Measurements from ENCODE around the gene ANKH.
"Not testable (repeated sequence)": the region's sequence is repeated elsewhere in the genome, so short reads cannot be mapped to it uniquely, and the experiment has no call there.

The ANKH gene

GRCh38 chr5:14879937-14880589, 8.5 kb upstream of the ANKH start:
- TF ChIP-seq CSDC2 (CRISPR knock-in tag; IDR thresholded peaks at IDR 0.05) (no peak), ZNF70 (CRISPR knock-in tag; IDR thresholded peaks at IDR 0.05) (no peak), TOX (CRISPR knock-in tag; IDR thresholded peaks at IDR 0.05; ENCODE audit: borderline replicate concordance) (no peak), ISL1 (CRISPR knock-in tag; IDR thresholded peaks at IDR 0.05) (no peak)
- TF ChIP-seq, protein P1, sequence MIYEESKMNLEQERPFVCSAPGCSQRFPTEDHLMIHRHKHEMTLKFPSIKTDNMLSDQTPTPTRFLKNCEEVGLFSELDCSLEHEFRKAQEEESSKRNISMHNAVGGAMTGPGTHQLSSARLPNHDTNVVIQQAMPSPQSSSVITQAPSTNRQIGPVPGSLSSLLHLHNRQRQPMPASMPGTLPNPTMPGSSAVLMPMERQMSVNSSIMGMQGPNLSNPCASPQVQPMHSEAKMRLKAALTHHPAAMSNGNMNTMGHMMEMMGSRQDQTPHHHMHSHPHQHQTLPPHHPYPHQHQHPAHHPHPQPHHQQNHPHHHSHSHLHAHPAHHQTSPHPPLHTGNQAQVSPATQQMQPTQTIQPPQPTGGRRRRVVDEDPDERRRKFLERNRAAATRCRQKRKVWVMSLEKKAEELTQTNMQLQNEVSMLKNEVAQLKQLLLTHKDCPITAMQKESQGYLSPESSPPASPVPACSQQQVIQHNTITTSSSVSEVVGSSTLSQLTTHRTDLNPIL (CRISPR knock-in tag; IDR thresholded peaks at IDR 0.05; ENCODE audit: low read depth) = no peak
- TF ChIP-seq, protein P2, sequence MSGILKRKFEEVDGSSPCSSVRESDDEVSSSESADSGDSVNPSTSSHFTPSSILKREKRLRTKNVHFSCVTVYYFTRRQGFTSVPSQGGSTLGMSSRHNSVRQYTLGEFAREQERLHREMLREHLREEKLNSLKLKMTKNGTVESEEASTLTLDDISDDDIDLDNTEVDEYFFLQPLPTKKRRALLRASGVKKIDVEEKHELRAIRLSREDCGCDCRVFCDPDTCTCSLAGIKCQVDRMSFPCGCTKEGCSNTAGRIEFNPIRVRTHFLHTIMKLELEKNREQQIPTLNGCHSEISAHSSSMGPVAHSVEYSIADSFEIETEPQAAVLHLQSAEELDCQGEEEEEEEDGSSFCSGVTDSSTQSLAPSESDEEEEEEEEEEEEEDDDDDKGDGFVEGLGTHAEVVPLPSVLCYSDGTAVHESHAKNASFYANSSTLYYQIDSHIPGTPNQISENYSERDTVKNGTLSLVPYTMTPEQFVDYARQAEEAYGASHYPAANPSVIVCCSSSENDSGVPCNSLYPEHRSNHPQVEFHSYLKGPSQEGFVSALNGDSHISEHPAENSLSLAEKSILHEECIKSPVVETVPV (CRISPR knock-in tag; IDR thresholded peaks at IDR 0.05) = no peak
- ATAC-seq = no peak

DNA sequence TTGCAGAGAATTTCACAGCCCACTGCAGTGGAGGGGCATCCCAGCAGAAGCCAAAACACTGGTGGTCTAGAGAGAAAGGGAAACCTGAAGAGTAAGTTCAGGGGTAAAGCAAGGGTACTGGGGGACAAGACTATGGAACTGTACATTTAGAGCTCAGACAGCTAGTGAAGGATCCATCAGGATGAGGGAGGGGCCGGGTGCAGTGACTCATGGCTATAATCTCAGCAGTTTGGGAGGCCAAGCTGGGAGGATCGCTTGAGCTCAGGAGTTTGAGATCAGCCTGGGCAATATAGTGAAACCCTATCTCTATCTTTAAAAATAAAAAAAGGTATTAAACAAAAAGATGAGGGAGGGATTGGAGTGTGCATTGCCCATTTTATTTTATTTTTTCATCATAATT, 7.8 kb upstream of the ANKH start:
- no peak for ATAC-seq
- no peak for TF ChIP-seq ZNF565 (CRISPR knock-in tag; conservative IDR thresholded peaks at IDR 0.05; ENCODE audit: low read depth)
- no peak for TF ChIP-seq RARB (CRISPR knock-in tag; IDR thresholded peaks at IDR 0.05)
- TF ChIP-seq ESRRG (CRISPR knock-in tag; IDR thresholded peaks at IDR 0.05) = no peak
- TF ChIP-seq PPARA (CRISPR knock-in tag; IDR thresholded peaks at IDR 0.05; ENCODE audit: borderline replicate concordance) = no peak
- no peak for TF ChIP-seq SNAI2 (CRISPR knock-in tag; IDR thresholded peaks at IDR 0.05)

DNA sequence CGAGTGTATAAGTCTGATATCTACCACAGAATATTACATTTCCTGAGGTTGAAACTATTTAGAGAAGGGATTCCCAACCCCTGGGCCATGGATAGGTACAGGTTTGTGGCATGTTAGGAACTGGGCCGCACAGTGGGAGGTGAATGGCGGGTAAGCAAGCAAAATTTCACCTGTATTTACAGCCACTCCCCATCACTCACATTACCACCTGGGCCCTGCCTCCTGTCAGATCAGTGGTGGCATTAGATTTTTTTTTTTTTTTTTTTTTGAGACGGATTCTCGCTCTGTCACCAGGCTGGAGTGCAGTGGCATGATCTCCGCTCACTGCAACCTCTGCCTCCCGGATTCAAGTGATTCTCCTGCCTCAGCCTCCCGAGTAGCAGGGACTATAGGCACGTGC, 6.6 kb upstream of the ANKH start:
- not testable (repeated sequence) for ATAC-seq

DNA sequence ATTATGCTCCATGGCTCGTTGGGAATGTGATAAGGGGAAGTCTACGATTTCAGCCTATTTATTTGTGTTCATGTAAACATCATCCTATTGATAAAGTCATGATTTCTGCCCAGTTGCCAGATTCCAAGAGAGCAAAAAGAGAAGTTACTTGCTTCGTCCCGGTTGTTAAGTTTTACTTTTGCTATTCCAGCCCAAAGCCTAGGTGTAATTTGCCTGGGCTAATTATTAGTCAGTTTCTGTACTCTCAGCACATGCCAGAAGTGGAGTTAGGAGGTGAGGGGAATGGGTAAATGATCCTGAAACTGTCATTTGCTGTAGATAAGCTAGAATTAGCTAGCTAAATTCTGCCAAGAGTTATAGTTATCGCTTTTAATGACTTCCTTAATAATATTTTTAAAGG, 4.5 kb upstream of the ANKH start:
- ATAC-seq = no peak
- TF ChIP-seq, protein P3, sequence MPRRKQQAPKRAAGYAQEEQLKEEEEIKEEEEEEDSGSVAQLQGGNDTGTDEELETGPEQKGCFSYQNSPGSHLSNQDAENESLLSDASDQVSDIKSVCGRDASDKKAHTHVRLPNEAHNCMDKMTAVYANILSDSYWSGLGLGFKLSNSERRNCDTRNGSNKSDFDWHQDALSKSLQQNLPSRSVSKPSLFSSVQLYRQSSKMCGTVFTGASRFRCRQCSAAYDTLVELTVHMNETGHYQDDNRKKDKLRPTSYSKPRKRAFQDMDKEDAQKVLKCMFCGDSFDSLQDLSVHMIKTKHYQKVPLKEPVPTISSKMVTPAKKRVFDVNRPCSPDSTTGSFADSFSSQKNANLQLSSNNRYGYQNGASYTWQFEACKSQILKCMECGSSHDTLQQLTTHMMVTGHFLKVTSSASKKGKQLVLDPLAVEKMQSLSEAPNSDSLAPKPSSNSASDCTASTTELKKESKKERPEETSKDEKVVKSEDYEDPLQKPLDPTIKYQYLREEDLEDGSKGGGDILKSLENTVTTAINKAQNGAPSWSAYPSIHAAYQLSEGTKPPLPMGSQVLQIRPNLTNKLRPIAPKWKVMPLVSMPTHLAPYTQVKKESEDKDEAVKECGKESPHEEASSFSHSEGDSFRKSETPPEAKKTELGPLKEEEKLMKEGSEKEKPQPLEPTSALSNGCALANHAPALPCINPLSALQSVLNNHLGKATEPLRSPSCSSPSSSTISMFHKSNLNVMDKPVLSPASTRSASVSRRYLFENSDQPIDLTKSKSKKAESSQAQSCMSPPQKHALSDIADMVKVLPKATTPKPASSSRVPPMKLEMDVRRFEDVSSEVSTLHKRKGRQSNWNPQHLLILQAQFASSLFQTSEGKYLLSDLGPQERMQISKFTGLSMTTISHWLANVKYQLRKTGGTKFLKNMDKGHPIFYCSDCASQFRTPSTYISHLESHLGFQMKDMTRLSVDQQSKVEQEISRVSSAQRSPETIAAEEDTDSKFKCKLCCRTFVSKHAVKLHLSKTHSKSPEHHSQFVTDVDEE (CRISPR knock-in tag; IDR thresholded peaks at IDR 0.05) = no peak
- TF ChIP-seq GLIS3 (CRISPR knock-in tag; IDR thresholded peaks at IDR 0.05) (no peak), SNAI2 (CRISPR knock-in tag; IDR thresholded peaks at IDR 0.05) (no peak), PPARA (CRISPR knock-in tag; IDR thresholded peaks at IDR 0.05; ENCODE audit: borderline replicate concordance) (no peak), ESRRG (CRISPR knock-in tag; IDR thresholded peaks at IDR 0.05) (no peak), BACH2 (CRISPR knock-in tag; IDR thresholded peaks at IDR 0.05; ENCODE audit: borderline replicate concordance) (no peak), ISL1 (CRISPR knock-in tag; IDR thresholded peaks at IDR 0.05) (no peak), RARB (CRISPR knock-in tag; IDR thresholded peaks at IDR 0.05) (no peak), ARNTL (CRISPR knock-in tag; IDR thresholded peaks at IDR 0.05; ENCODE audit: borderline replicate concordance, low read depth) (no peak), TCF4 (CRISPR knock-in tag; IDR thresholded peaks at IDR 0.05; ENCODE audit: borderline replicate concordance) (no peak), ZC3H10 (CRISPR knock-in tag; IDR thresholded peaks at IDR 0.05) (no peak), POU6F1 (CRISPR knock-in tag; IDR thresholded peaks at IDR 0.05; ENCODE audit: borderline replicate concordance, low read depth) (no peak), ZNF565 (CRISPR knock-in tag; conservative IDR thresholded peaks at IDR 0.05; ENCODE audit: low read depth) (no peak), ZNF8 (CRISPR knock-in tag; IDR thresholded peaks at IDR 0.05) (no peak), TOX (CRISPR knock-in tag; IDR thresholded peaks at IDR 0.05; ENCODE audit: borderline replicate concordance) (no peak)
- TF ChIP-seq, protein P4, sequence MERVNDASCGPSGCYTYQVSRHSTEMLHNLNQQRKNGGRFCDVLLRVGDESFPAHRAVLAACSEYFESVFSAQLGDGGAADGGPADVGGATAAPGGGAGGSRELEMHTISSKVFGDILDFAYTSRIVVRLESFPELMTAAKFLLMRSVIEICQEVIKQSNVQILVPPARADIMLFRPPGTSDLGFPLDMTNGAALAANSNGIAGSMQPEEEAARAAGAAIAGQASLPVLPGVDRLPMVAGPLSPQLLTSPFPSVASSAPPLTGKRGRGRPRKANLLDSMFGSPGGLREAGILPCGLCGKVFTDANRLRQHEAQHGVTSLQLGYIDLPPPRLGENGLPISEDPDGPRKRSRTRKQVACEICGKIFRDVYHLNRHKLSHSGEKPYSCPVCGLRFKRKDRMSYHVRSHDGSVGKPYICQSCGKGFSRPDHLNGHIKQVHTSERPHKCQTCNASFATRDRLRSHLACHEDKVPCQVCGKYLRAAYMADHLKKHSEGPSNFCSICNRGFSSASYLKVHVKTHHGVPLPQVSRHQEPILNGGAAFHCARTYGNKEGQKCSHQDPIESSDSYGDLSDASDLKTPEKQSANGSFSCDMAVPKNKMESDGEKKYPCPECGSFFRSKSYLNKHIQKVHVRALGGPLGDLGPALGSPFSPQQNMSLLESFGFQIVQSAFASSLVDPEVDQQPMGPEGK (CRISPR knock-in tag; IDR thresholded peaks at IDR 0.05; ENCODE audit: borderline replicate concordance) = no peak
- TF ChIP-seq, protein P2 (CRISPR knock-in tag; IDR thresholded peaks at IDR 0.05) = no peak

Data from SK-N-SH treated with all-trans-retinoic acid at 6 μM for 48 hours (cell line).